Effector memory CD4-positive, alpha-beta T cell (primary cell): ENCODE results near the gene KRT2.
"Not testable (repeated sequence)": the region's sequence is repeated elsewhere in the genome, so short reads cannot be mapped to it uniquely, and the experiment has no call there.

Source experiments
- DNase-seq, 3 donors: peaks; one replicate each; pipeline ENCODE4 v3.0.0-alpha.2; 2020
- H3K27ac ChIP-seq: 2 replicates; pipeline ENCODE4 v1.7.0; 2013; ENCODE audit warnings: mild to moderate bottlenecking, low read length, moderate library complexity; ENCODE audit not compliant: insufficient read depth, poor library complexity, severe bottlenecking
- H3K27me3 ChIP-seq: replicated peaks from 2 replicates; pipeline ENCODE4 v1.7.0; 2013; ENCODE audit warnings: mild to moderate bottlenecking, low read length; ENCODE audit not compliant: insufficient read depth, control insufficient read depth, poor library complexity, severe bottlenecking
- H3K36me3 ChIP-seq: 2 replicates; pipeline ENCODE4 v1.7.0; 2013; ENCODE audit warnings: mild to moderate bottlenecking, low read length, moderate library complexity; ENCODE audit not compliant: control insufficient read depth, insufficient read depth
- H3K4me1 ChIP-seq: 2 replicates; pipeline ENCODE4 v1.7.0; 2013; ENCODE audit warnings: low read length, mild to moderate bottlenecking; ENCODE audit not compliant: control insufficient read depth, insufficient read depth, poor library complexity, severe bottlenecking
- H3K4me3 ChIP-seq: 2 replicates; pipeline ENCODE4 v1.7.0; 2013; ENCODE audit warnings: low read length, low read depth, mild to moderate bottlenecking; ENCODE audit not compliant: insufficient read depth, poor library complexity, severe bottlenecking
- H3K9me3 ChIP-seq: 2 replicates; pipeline ENCODE4 v1.7.0; 2013; ENCODE audit warnings: mild to moderate bottlenecking, low read length, moderate library complexity; ENCODE audit not compliant: control insufficient read depth

Gene KRT2

GRCh38 chr12:52677126-52677525, 25.1 kb upstream of the KRT2 start:
- no peak for DNase-seq
- Histone ChIP-seq H3K9me3 (no peaks in the 10 kb centered on the region), H3K36me3 (no peaks in the 10 kb centered on the region), H3K4me1 (no peaks in the 10 kb centered on the region), H3K27me3 (no peaks in the 10 kb centered on the region), H3K27ac (no peak overlapping the region), H3K4me3 (no peak overlapping the region)

- no peaks in the 10 kb centered on the region for H3K36me3 ChIP-seq
- H3K9me3 ChIP-seq: no peaks in the 10 kb centered on the region
- no peak overlapping the region for H3K27ac ChIP-seq
- no peak for DNase-seq
- H3K4me1 ChIP-seq: no peaks in the 10 kb centered on the region
- H3K27me3 ChIP-seq: no peaks in the 10 kb centered on the region
- H3K4me3 ChIP-seq: no peak overlapping the region
Measured at GRCh38 chr12:52676163-52676562, 24.2 kb upstream of the KRT2 start.

GRCh38 chr12:52675301-52675701, 23.3 kb upstream of the KRT2 start:
- DNase-seq: no peak
- Histone ChIP-seq H3K27ac (no peak overlapping the region), H3K36me3 (no peaks in the 10 kb centered on the region), H3K9me3 (no peaks in the 10 kb centered on the region), H3K4me3 (no peak overlapping the region), H3K4me1 (no peaks in the 10 kb centered on the region), H3K27me3 (no peaks in the 10 kb centered on the region)

GRCh38 chr12:52674433-52674775, 22.4 kb upstream of the KRT2 start:
- no peak overlapping the region for H3K4me3 ChIP-seq
- H3K36me3 ChIP-seq: no peaks in the 10 kb centered on the region
- H3K4me1 ChIP-seq: no peaks in the 10 kb centered on the region
- DNase-seq: no peak
- H3K27me3 ChIP-seq: no peaks in the 10 kb centered on the region
- no peaks in the 10 kb centered on the region for H3K9me3 ChIP-seq
- H3K27ac ChIP-seq: no peak overlapping the region

GRCh38 chr12:52673713-52674432, 21.9 kb upstream of the KRT2 start:
- no peak for DNase-seq
- Histone ChIP-seq H3K4me3 (no peak overlapping the region), H3K4me1 (no peaks in the 10 kb centered on the region), H3K9me3 (no peaks in the 10 kb centered on the region), H3K36me3 (no peaks in the 10 kb centered on the region), H3K27ac (no peak overlapping the region), H3K27me3 (no peaks in the 10 kb centered on the region)

GRCh38 chr12:52673217-52673616, 21.2 kb upstream of the KRT2 start:
- H3K9me3 ChIP-seq: no peaks in the 10 kb centered on the region
- no peak overlapping the region for H3K27ac ChIP-seq
- no peaks in the 10 kb centered on the region for H3K36me3 ChIP-seq
- H3K27me3 ChIP-seq: no peaks in the 10 kb centered on the region
- DNase-seq: no peak
- no peak overlapping the region for H3K4me3 ChIP-seq
- H3K4me1 ChIP-seq: no peaks in the 10 kb centered on the region

- Histone ChIP-seq H3K27ac (no peak overlapping the region), H3K27me3 (no peaks in the 10 kb centered on the region), H3K36me3 (no peaks in the 10 kb centered on the region), H3K4me3 (no peak overlapping the region), H3K9me3 (no peaks in the 10 kb centered on the region), H3K4me1 (no peaks in the 10 kb centered on the region)
- no peak for DNase-seq
Measured at GRCh38 chr12:52672321-52672933, 20.4 kb upstream of the KRT2 start.

GRCh38 chr12:52670961-52671360, 18.9 kb upstream of the KRT2 start:
- Histone ChIP-seq H3K4me1 (no peaks in the 10 kb centered on the region), H3K36me3 (no peaks in the 10 kb centered on the region), H3K9me3 (no peaks in the 10 kb centered on the region), H3K27me3 (no peaks in the 10 kb centered on the region), H3K4me3 (no peak overlapping the region), H3K27ac (no peak overlapping the region)
- DNase-seq: no peak

GRCh38 chr12:52670506-52670905, 18.5 kb upstream of the KRT2 start:
- Histone ChIP-seq H3K4me3 (no peak overlapping the region), H3K27me3 (no peaks in the 10 kb centered on the region), H3K9me3 (no peaks in the 10 kb centered on the region), H3K4me1 (no peaks in the 10 kb centered on the region), H3K36me3 (no peaks in the 10 kb centered on the region), H3K27ac (no peak overlapping the region)
- DNase-seq: no peak

GRCh38 chr12:52669941-52670340, 17.9 kb upstream of the KRT2 start:
- H3K27ac ChIP-seq, DNase-seq, H3K36me3 ChIP-seq, H3K4me1 ChIP-seq, H3K27me3 ChIP-seq, H3K9me3 ChIP-seq, H3K4me3 ChIP-seq: not testable (repeated sequence)
